WTC11 (cell line): ENCODE results near the gene AGAP1.

Experiments
- CTCF ChIP-seq: fragments of 200-600 bp; IDR thresholded peaks from 2 replicates; pipeline ENCODE4 v1.8.0; 2022; ENCODE audit warnings: antibody characterized with exemption
- E2F4 ChIP-seq: sonication (generic); formaldehyde crosslinking; IDR thresholded peaks from 2 replicates; pipeline ENCODE4 v1.8.1; 2022; ENCODE audit warnings: low read depth, mild to moderate bottlenecking, moderate library complexity, missing genetic modification reagents, borderline replicate concordance
- TEAD1 ChIP-seq: sonication (generic); formaldehyde crosslinking; IDR thresholded peaks from 2 replicates; pipeline ENCODE4 v1.8.0; 2022; ENCODE audit warnings: mild to moderate bottlenecking, missing genetic modification reagents
- ZNF512 ChIP-seq: sonication (generic); formaldehyde crosslinking; IDR thresholded peaks from 2 replicates; pipeline ENCODE4 v1.8.1; 2022; ENCODE audit warnings: missing genetic modification reagents, borderline replicate concordance

DNA sequence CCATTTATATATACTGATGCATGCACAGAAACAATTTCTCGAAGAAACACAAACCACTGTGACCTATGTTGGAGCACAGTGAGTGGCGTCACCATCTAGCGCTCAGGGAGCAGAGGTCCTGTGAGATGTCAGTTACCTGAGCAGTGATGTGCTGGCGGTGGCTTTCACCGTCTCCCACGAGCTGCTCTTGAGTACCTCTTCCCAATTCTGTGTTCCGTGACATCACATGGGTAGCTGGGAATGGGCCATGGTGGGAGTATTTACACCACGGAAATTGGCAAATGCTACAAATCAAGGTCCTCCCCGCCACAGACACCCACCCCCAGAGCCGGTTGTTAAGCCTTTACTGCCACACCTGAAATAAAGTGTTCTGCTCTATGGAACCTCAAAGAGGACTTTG, 650.0 kb downstream of the AGAP1 start:
- TF ChIP-seq E2F4 (CRISPR knock-in tag) (no peak), TEAD1 (CRISPR knock-in tag) (no peak), CTCF (no peak), ZNF512 (CRISPR knock-in tag) (no peak)
